GM12878 (cell line): ENCODE results near the gene POU2F1. TPM values are rescaled to one million over a fixed set of nuclear protein-coding genes. Genes with fewer than 3 reads are reported as not detected.

Source experiments
- ATAC-seq: fragments of 200-7000 bp; cut with Tn5 transposase; 3 replicates; pipeline ENCODE4 v1.9.1; 2020; ENCODE audit warnings: mild to moderate bottlenecking, moderate library complexity
- BruUV-seq: library from RNA; stranded (reverse); fragments of 400-500 nt; replicated peaks from 2 replicates; lab custom pipeline; 2021; lab: Mats Ljungman, UMichigan
- CTCF ChIA-PET: fragments of 300-600 bp; sonication (Branson Sonifier 250); formaldehyde crosslinking; extraction: SDS; loops from one replicate; lab custom pipeline; 2021; ENCODE audit warnings: inconsistent platforms; lab: Yijun Ruan, JAX
- POLR2A ChIA-PET: fragments of 350-600 bp; formaldehyde crosslinking; extraction: SDS; loops from one replicate; lab custom pipeline; 2021; ENCODE audit warnings: inconsistent platforms; lab: Charles Lee
- RAD21 ChIA-PET: fragments of 300-600 bp; sonication (Branson Sonifier 250); formaldehyde crosslinking; loops from one replicate; lab custom pipeline; 2023; ENCODE audit warnings: antibody characterized with exemption; ENCODE audit not compliant: unreplicated experiment; lab: Charles Lee
- SMC1A ChIA-PET: fragments of 300-600 bp; sonication (Branson Sonifier 250); formaldehyde crosslinking; loops from one replicate; lab custom pipeline; 2023; ENCODE audit not compliant: unreplicated experiment, uncharacterized antibody; lab: Charles Lee
- DNase-seq: peaks from one replicate; pipeline ENCODE4 v3.0.0-alpha.2; 2011; ENCODE audit warnings: low read depth, low spot score
- FAIRE-seq: peaks from 3 replicates; lab custom pipeline; 2011; peaks lifted over from hg19 to GRCh38; lab: Jason Lieb, UNC
- H2AFZ ChIP-seq: 2 replicates; pipeline ENCODE4 v1.6.0; 2011; ENCODE audit warnings: low read depth, low read length, control low read depth; ENCODE audit not compliant: control insufficient read depth
- H3K27ac ChIP-seq: 2 replicates; pipeline ENCODE4 v1.5.1; 2011; ENCODE audit warnings: control low read depth; ENCODE audit not compliant: control insufficient read depth, insufficient read depth
- H3K27me3 ChIP-seq, 2 experiments: replicated peaks in 1 of 2; 2 replicates each; pipeline versions ENCODE4 v1.6.0 to v1.6.1; 2011; ENCODE audit warnings: low read length in 1 of 2; ENCODE audit not compliant: control insufficient read depth in 2 of 2, insufficient read depth in 2 of 2
- H3K36me3 ChIP-seq, 2 experiments: 2 replicates each; pipeline ENCODE4 v1.5.1; 2011; ENCODE audit warnings: low read length in 1 of 2; ENCODE audit not compliant: control insufficient read depth in 2 of 2, insufficient read depth in 2 of 2
- H3K4me1 ChIP-seq: 2 replicates; pipeline ENCODE4 v1.6.1; 2011; ENCODE audit warnings: mild to moderate bottlenecking, low read length, moderate library complexity, mixed read lengths; ENCODE audit not compliant: control insufficient read depth, insufficient read depth
- H3K4me2 ChIP-seq: 2 replicates; pipeline ENCODE4 v1.6.0; 2011; ENCODE audit warnings: control low read depth; ENCODE audit not compliant: control insufficient read depth, insufficient read depth
- H3K4me3 ChIP-seq: fragments of 200-600 bp; sonication (generic); 2 replicates; pipeline ENCODE4 v1.5.1; 2016
- H3K79me2 ChIP-seq: 2 replicates; pipeline ENCODE4 v1.6.0; 2011; ENCODE audit warnings: low read length; ENCODE audit not compliant: control insufficient read depth, insufficient read depth
- H3K9ac ChIP-seq: 2 replicates; pipeline ENCODE4 v1.8.0; 2011; ENCODE audit warnings: low read length, control low read depth, mixed read lengths; ENCODE audit not compliant: control insufficient read depth, insufficient read depth
- H3K9me3 ChIP-seq: replicated peaks from 3 replicates; pipeline ENCODE4 v1.5.1; 2011; ENCODE audit warnings: mild to moderate bottlenecking, low read length; ENCODE audit not compliant: control insufficient read depth, insufficient read depth
- H4K20me1 ChIP-seq: 2 replicates; pipeline ENCODE4 v1.6.0; 2011; ENCODE audit not compliant: control insufficient read depth, insufficient read depth
- WGBS: methylation state at CpG from one replicate; pipeline ENCODE4 v1.1.6; 2016; ENCODE audit warnings: low lambda C conversion rate; ENCODE audit not compliant: insufficient replicate concordance, insufficient coverage; ENCODE audit errors: missing lambda C conversion rate; 5-methylcytosine and 5-hydroxymethylcytosine counted together
- in situ Hi-C: fragments of 300-500 bp; cut with MboI; formaldehyde crosslinking; loops from 9 replicates; pipeline ENCODE4 v1.14.3; 2018; ENCODE audit warnings: mixed read lengths
- intact Hi-C: fragments of 100-400 bp; cut with micrococcal nuclease; formaldehyde crosslinking; loops from one replicate; pipeline ENCODE4 v1.14.2; 2022; ENCODE audit not compliant: unreplicated experiment
- polyA plus RNA-seq, 11 experiments: library from polyadenylated mRNA; depleted of rRNA in 4 of 11; unstranded in 6 of 11; stranded (reverse) in 5 of 11; fragments of >200 nt; fragmentation: Nextera tagmentation in 4 of 11; fragmentation: Illumina TruSeq in 1 of 11; extraction: Ambion mirVana in 4 of 11; extraction: Trizol in 1 of 11; gene quantifications; 1 replicate in 1 of 11; 2 replicates in 10 of 11; pipeline versions ENCODE4 v1.2.1 to v1.2.3, GENCODE V29; 2011 to 2016; ENCODE audit warnings: inconsistent platforms in 2 of 11, missing spikeins in 2 of 11, low read depth in 1 of 11
- total RNA-seq, 4 experiments: library from RNA; depleted of rRNA in 3 of 4; stranded (reverse); fragments of >200 nt in 3 of 4; fragmentation: Illumina TruSeq in 1 of 4; extraction: Trizol in 1 of 4; gene quantifications; 2 replicates each; pipeline versions ENCODE4 v1.2.1 to v1.2.3, GENCODE V29; 2013 to 2021
- TF ChIP-seq, protein P1 (sequence below): IDR thresholded peaks from 2 replicates; pipeline ENCODE4 v1.6.1; 2012; ENCODE audit warnings: low read depth, low read length, improper control_type of control experiment
- TF ChIP-seq, protein P2 (sequence below): fragments of 450-650 bp; IDR thresholded peaks from 2 replicates; pipeline ENCODE4 v1.6.1; 2018; ENCODE audit warnings: mild to moderate bottlenecking, low read depth, moderate library complexity; ENCODE audit not compliant: partially characterized antibody

POU2F1 gene
- total and polyA plus RNA-seq, 10 of the 15 experiments (the other 5 are each of a cell fraction or from before 2014, with no cell fraction given) = 2.5 to 21.7 (median 12.5) TPM

DNA sequence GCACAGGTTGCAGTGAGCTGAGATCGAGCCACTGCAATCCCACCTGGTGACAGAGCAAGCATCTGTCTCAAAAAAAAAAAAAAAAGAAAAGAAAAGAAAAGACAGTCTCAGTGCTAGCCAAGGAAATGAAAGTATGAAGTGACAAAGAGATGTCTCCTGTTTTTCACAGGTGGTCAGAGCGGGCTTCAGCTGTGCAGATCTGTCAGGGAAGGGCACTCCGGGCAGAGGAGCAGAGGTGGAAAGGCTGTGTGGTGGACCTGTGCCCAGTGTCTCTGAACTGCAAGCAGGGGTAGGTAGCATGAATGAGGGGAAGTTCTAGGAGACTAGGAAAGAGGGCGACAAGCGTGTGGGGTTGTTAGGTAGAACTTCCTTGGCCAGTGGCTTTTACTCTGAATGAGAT, 230.2 kb downstream of the POU2F1 start:
- no peaks in the 10 kb centered on the region for H3K9me3 ChIP-seq
- no peak overlapping the region for H3K4me3 ChIP-seq
- ATAC-seq (no peak), FAIRE-seq (no peak), DNase-seq (no peak)
- intact Hi-C loops (no loop called here), in situ Hi-C loops (no loop called here)
- no peak overlapping the region; the same call in 1 of the 2 replicates for H2AFZ ChIP-seq
- TF ChIP-seq, protein P1, sequence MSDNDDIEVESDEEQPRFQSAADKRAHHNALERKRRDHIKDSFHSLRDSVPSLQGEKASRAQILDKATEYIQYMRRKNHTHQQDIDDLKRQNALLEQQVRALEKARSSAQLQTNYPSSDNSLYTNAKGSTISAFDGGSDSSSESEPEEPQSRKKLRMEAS = no peak
- TF ChIP-seq, protein P2, sequence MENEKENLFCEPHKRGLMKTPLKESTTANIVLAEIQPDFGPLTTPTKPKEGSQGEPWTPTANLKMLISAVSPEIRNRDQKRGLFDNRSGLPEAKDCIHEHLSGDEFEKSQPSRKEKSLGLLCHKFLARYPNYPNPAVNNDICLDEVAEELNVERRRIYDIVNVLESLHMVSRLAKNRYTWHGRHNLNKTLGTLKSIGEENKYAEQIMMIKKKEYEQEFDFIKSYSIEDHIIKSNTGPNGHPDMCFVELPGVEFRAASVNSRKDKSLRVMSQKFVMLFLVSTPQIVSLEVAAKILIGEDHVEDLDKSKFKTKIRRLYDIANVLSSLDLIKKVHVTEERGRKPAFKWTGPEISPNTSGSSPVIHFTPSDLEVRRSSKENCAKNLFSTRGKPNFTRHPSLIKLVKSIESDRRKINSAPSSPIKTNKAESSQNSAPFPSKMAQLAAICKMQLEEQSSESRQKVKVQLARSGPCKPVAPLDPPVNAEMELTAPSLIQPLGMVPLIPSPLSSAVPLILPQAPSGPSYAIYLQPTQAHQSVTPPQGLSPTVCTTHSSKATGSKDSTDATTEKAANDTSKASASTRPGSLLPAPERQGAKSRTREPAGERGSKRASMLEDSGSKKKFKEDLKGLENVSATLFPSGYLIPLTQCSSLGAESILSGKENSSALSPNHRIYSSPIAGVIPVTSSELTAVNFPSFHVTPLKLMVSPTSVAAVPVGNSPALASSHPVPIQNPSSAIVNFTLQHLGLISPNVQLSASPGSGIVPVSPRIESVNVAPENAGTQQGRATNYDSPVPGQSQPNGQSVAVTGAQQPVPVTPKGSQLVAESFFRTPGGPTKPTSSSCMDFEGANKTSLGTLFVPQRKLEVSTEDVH = no peak
- BruUV-seq = no TSS peak
- WGBS = 87% methylated on average over 5 of the region's 5 CpGs
- H3K36me3 ChIP-seq = no peaks in the 10 kb centered on the region
- ChIA-PET RAD21 (interaction anchor here (0.9 to 1.5 kb wide), 3 partner anchors 82 to 612 kb away, joined by 3 read pairs; partner anchors contain the start of gene POGK), CTCF (interaction anchor here (1.0 to 2.4 kb wide), 5 partner anchors 13 to 392 kb away, joined by 4 to 15 read pairs (median 5); no protein-coding TSS in a partner anchor), SMC1A (interaction anchor here (0.7 to 1.5 kb wide), 2 partner anchors 30 to 80 kb away, joined by 3 to 4 read pairs; no protein-coding TSS in a partner anchor), POLR2A (no interaction called here)
- no peak overlapping the region for H3K27ac ChIP-seq
- peaks cover 10% of the 10 kb centered on the region for H3K4me1 ChIP-seq
- H3K9ac ChIP-seq = no peak overlapping the region
- no peaks in the 10 kb centered on the region for H3K79me2 ChIP-seq
- no peak overlapping the region for H3K4me2 ChIP-seq
- H4K20me1 ChIP-seq = no peaks in the 10 kb centered on the region
- no peaks in the 10 kb centered on the region for H3K27me3 ChIP-seq
